Measurements from ENCODE around the gene CD300H.

DNA sequence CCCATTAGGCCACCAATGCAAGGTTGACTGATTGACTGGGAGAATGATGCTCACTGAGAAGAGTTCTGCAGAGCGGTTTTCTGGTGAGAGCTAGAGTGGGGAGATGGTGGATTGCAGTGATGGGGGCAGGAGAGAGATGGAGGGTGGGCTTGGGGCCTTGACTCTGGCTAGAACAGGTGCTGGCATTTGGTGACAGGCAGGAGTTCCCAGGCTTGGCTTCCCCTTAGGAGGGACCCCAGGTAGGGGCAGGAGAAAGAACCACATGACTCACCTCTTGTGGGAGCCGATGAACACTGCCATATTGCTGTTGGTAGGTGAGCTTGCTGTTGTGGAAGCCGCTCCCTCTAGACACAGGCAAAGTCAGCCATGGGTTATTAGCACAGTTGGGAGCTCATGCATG lies 44.0 kb downstream of the CD300H start:
- TF ChIP-seq, protein P1, sequence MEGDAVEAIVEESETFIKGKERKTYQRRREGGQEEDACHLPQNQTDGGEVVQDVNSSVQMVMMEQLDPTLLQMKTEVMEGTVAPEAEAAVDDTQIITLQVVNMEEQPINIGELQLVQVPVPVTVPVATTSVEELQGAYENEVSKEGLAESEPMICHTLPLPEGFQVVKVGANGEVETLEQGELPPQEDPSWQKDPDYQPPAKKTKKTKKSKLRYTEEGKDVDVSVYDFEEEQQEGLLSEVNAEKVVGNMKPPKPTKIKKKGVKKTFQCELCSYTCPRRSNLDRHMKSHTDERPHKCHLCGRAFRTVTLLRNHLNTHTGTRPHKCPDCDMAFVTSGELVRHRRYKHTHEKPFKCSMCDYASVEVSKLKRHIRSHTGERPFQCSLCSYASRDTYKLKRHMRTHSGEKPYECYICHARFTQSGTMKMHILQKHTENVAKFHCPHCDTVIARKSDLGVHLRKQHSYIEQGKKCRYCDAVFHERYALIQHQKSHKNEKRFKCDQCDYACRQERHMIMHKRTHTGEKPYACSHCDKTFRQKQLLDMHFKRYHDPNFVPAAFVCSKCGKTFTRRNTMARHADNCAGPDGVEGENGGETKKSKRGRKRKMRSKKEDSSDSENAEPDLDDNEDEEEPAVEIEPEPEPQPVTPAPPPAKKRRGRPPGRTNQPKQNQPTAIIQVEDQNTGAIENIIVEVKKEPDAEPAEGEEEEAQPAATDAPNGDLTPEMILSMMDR (IDR thresholded peaks at IDR 0.05) = no peak
- no peak for TF ChIP-seq POLR2A (IDR thresholded peaks at IDR 0.05; ENCODE audit: low read depth)
